ENCODE results near the gene EIF4G3. TPM values are rescaled to one million over a fixed set of nuclear protein-coding genes. Genes with fewer than 3 reads are reported as not detected.

Gene EIF4G3
- total and polyA plus RNA-seq, 9 of the 15 experiments (the other 6 are each of a cell fraction or from before 2014, with no cell fraction given): 6.7 to 40.5 (median 32.1) TPM

DNA sequence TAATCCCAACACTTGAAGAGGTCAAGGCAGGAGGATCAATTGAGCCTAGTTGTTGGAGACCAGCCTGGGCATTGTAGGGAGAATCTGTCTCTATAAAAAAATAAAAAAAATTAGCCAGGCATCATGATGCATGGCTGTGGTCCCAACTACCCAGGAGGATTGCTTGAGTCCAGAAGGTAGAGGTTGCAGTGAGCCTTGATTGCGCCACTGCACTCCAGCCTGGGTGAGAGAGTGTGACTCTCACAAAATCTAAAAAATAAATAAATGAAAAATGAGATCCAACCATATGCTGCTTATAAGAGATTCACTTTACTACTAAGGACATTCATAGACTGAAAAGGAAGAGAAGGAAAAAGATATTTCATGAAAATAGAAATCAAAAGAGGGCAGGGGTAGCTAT is 342.5 kb downstream of the EIF4G3 start:
- intact Hi-C loops (cut with micrococcal nuclease) (no loop called here), in situ Hi-C loops (cut with MboI) (no loop called here)
- Histone ChIP-seq H3K27me3 (ENCODE audit: control insufficient read depth in 2 of 2, insufficient read depth in 2 of 2, low read length in 2 of 2) (no peaks in the 10 kb centered on the region), H3K36me3 (ENCODE audit: control insufficient read depth, insufficient read depth, low read length) (peaks cover 2% of the 10 kb centered on the region; the same call in 1 of the 3 replicates), H3K9me3 (replicated peaks; ENCODE audit: control insufficient read depth, insufficient read depth, low read depth, low read length) (no peaks in the 10 kb centered on the region), H3K79me2 (ENCODE audit: control insufficient read depth, insufficient read depth, low read length) (no peaks in the 10 kb centered on the region), H3K27ac (ENCODE audit: extremely low read depth, low read depth, low read length) (no peak overlapping the region), H3K9ac (ENCODE audit: insufficient read depth in 1 of 2, low read depth in 2 of 2, low read length in 2 of 2) (no peak overlapping the region), H3K4me3 (no peak overlapping the region), H4K20me1 (replicated peaks; ENCODE audit: control insufficient read depth, insufficient read depth, low read length) (no peaks in the 10 kb centered on the region), H3K4me1 (replicated peaks in 1 of 2; ENCODE audit: control insufficient read depth in 2 of 2, insufficient read depth in 2 of 2, low read length in 2 of 2) (no peaks in the 10 kb centered on the region), H3K4me2 (ENCODE audit: insufficient read depth, low read length) (no peak overlapping the region), H3K9me1 (ENCODE audit: control insufficient read depth, insufficient read depth, low read length) (no peaks in the 10 kb centered on the region), H2AFZ (ENCODE audit: low read depth, low read length) (no peak overlapping the region)
- FAIRE-seq: no peak
- DNase-seq (ENCODE audit: extremely low read depth in 1 of 4, low spot score in 3 of 4): no peak
- ChIA-PET POLR2A (no interaction called here), CTCF (ENCODE audit: low intra/inter-chr PET ratio) (no interaction called here)
- 94% methylated on average over 1 of the region's 1 CpG for WGBS (ENCODE audit: insufficient coverage, low coverage, missing lambda C conversion rate)
- TF ChIP-seq GABPB1 (CRISPR knock-in tag; IDR thresholded peaks at IDR 0.05): no peak
- TF ChIP-seq MTA1 (IDR thresholded peaks at IDR 0.05; ENCODE audit: borderline replicate concordance): no peak
- no peak for TF ChIP-seq SMARCE1 (IDR thresholded peaks at IDR 0.05)
- no peak for TF ChIP-seq ARID2 (IDR thresholded peaks at IDR 0.05)
- TF ChIP-seq ESRRA (IDR thresholded peaks at IDR 0.05; ENCODE audit: borderline replicate concordance, low read depth): no peak
- TF ChIP-seq, protein P1, sequence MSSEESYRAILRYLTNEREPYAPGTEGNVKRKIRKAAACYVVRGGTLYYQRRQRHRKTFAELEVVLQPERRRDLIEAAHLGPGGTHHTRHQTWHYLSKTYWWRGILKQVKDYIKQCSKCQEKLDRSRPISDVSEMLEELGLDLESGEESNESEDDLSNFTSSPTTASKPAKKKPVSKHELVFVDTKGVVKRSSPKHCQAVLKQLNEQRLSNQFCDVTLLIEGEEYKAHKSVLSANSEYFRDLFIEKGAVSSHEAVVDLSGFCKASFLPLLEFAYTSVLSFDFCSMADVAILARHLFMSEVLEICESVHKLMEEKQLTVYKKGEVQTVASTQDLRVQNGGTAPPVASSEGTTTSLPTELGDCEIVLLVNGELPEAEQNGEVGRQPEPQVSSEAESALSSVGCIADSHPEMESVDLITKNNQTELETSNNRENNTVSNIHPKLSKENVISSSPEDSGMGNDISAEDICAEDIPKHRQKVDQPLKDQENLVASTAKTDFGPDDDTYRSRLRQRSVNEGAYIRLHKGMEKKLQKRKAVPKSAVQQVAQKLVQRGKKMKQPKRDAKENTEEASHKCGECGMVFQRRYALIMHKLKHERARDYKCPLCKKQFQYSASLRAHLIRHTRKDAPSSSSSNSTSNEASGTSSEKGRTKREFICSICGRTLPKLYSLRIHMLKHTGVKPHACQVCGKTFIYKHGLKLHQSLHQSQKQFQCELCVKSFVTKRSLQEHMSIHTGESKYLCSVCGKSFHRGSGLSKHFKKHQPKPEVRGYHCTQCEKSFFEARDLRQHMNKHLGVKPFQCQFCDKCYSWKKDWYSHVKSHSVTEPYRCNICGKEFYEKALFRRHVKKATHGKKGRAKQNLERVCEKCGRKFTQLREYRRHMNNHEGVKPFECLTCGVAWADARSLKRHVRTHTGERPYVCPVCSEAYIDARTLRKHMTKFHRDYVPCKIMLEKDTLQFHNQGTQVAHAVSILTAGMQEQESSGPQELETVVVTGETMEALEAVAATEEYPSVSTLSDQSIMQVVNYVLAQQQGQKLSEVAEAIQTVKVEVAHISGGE (CRISPR knock-in tag; IDR thresholded peaks at IDR 0.05): no peak
- no peak for ATAC-seq
- no TSS peak for BruUV-seq (replicated peaks)

All from K562 (cell line).